ENCODE measurements around the gene EED. TPM values are rescaled to one million over a fixed set of nuclear protein-coding genes. Genes with fewer than 3 reads are reported as not detected.
"Not testable (repeated sequence)": the region's sequence is repeated elsewhere in the genome, so short reads cannot be mapped to it uniquely, and the experiment has no call there.

The EED gene
- total RNA-seq, 2 experiments from 2014 or later = 44.8 to 48.3 TPM

GRCh38 chr11:86294026-86294425, 49.5 kb downstream of the EED start:
- ChIA-PET POLR2A (interaction anchor here (1.5 kb wide), 1 partner anchor 9 kb away, joined by 4 read pairs; the partner anchor contains the start of gene HIKESHI), CTCF (interaction anchor here (0.7 to 4.7 kb wide), 12 partner anchors 9 to 439 kb away, joined by 3 to 26 read pairs (median 3); partner anchors contain the start of gene CCDC83)
- H3K4me3 Mint-ChIP-seq = no peak overlapping the region
- no peaks in the 10 kb centered on the region for H3K9me3 Mint-ChIP-seq (ENCODE audit: insufficient read depth)
- no peak overlapping the region for H3K27ac Mint-ChIP-seq
- H3K4me1 Mint-ChIP-seq (ENCODE audit: low read depth) = peaks cover 34% of the 10 kb centered on the region
- peaks cover 4% of the 10 kb centered on the region for H3K27me3 Mint-ChIP-seq (ENCODE audit: low read depth)
- no peak for ATAC-seq
- DNase-seq = no peak
- peaks cover 4% of the 10 kb centered on the region for H3K36me3 Mint-ChIP-seq (ENCODE audit: low read depth)

DNA sequence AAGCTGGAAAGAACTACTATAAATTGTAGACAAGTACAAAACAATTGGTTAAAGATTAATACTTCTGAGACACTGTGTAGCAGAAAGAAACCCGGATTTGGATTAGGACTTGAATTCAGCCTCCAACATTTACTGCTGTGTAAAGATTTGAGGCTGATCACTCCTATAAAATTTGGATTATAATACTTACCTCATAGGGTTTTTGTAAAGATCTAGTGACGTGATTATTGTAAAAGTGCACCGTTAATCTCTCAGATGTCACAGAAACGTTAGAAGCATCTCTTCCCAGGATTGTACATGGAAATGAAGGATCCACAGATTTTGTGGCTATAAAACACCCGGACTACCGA, 57.2 kb downstream of the EED start:
- CTCF ChIA-PET = interaction anchor here (1.3 to 2.7 kb wide), 6 partner anchors 9 to 447 kb away, joined by 3 to 13 read pairs (median 4); partner anchors contain the start of gene CCDC83
- peaks cover 26% of the 10 kb centered on the region for H3K4me1 Mint-ChIP-seq (ENCODE audit: low read depth)
- peaks cover 14% of the 10 kb centered on the region for H3K36me3 Mint-ChIP-seq (ENCODE audit: low read depth)
- H3K4me3 Mint-ChIP-seq = peak overlapping the region; percentile 99
- peak overlapping the region; percentile 93 for H3K27ac Mint-ChIP-seq
- ATAC-seq (no peak), DNase-seq (no peak)
- H3K9me3 Mint-ChIP-seq (ENCODE audit: insufficient read depth) = no peaks in the 10 kb centered on the region
- POLR2A ChIA-PET = interaction anchor here (1.0 kb wide), 1 partner anchor 144 kb away, joined by 5 read pairs; no protein-coding TSS in a partner anchor
- no peaks in the 10 kb centered on the region for H3K27me3 Mint-ChIP-seq (ENCODE audit: low read depth)

- Mint-ChIP-seq H3K9me3 (ENCODE audit: insufficient read depth) (no peaks in the 10 kb centered on the region), H3K27me3 (ENCODE audit: low read depth) (no peaks in the 10 kb centered on the region), H3K36me3 (ENCODE audit: low read depth) (peaks cover 15% of the 10 kb centered on the region), H3K27ac (peak within 1 kb of the TSS; percentile 93), H3K4me1 (ENCODE audit: low read depth) (peaks cover 26% of the 10 kb centered on the region), H3K4me3 (peak within 1 kb of the TSS; percentile 99)
- CTCF ChIA-PET = interaction anchor here (1.0 to 2.7 kb wide), 8 partner anchors 8 to 447 kb away, joined by 3 to 13 read pairs (median 4); partner anchors contain the start of gene CCDC83
- peak; percentile 91 for DNase-seq
- ATAC-seq = peak; percentile 99
- POLR2A ChIA-PET = interaction anchor here (0.6 to 1.4 kb wide), 5 partner anchors 8 to 234 kb away, joined by 3 to 5 read pairs (median 4); partner anchors contain the start of gene PICALM
Measured at GRCh38 chr11:86302092-86302793, 57.7 kb downstream of the EED start, which contains the start of gene HIKESHI. HIKESHI (plus strand) TSS chr11:86302240; CDS start chr11:86302449, 209 bp downstream.

- ATAC-seq (no peak), DNase-seq (no peak)
- POLR2A ChIA-PET = interaction anchor here (1.4 kb wide), 1 partner anchor 9 kb away, joined by 4 read pairs; no protein-coding TSS in a partner anchor
- Mint-ChIP-seq H3K4me1 (ENCODE audit: low read depth) (peaks cover 26% of the 10 kb centered on the region), H3K4me3 (peak overlapping the region; percentile 99), H3K27me3 (ENCODE audit: low read depth) (no peaks in the 10 kb centered on the region), H3K9me3 (ENCODE audit: insufficient read depth) (no peaks in the 10 kb centered on the region), H3K27ac (no peak overlapping the region), H3K36me3 (ENCODE audit: low read depth) (peaks cover 15% of the 10 kb centered on the region)
- CTCF ChIA-PET = interaction anchor here (1.0 to 1.6 kb wide), 4 partner anchors 9 to 448 kb away, joined by 3 to 4 read pairs (median 3); partner anchors contain the start of gene CCDC83
Measured at GRCh38 chr11:86303257-86303656, 58.7 kb downstream of the EED start.

GRCh38 chr11:86308710-86309109, 64.2 kb downstream of the EED start:
- ATAC-seq; H3K9me3 Mint-ChIP-seq (ENCODE audit: insufficient read depth); POLR2A ChIA-PET; H3K27ac Mint-ChIP-seq; H3K27me3 Mint-ChIP-seq (ENCODE audit: low read depth); CTCF ChIA-PET; H3K4me3 Mint-ChIP-seq; DNase-seq: not testable (repeated sequence)
- peaks cover 55% of the 10 kb centered on the region for H3K36me3 Mint-ChIP-seq (ENCODE audit: low read depth)
- H3K4me1 Mint-ChIP-seq (ENCODE audit: low read depth) = peaks cover 13% of the 10 kb centered on the region

GRCh38 chr11:86313793-86314192, 69.2 kb downstream of the EED start:
- ChIA-PET POLR2A (no interaction called here), CTCF (no interaction called here)
- Mint-ChIP-seq H3K4me1 (ENCODE audit: low read depth) (peaks cover 8% of the 10 kb centered on the region), H3K36me3 (ENCODE audit: low read depth) (peaks cover 58% of the 10 kb centered on the region), H3K4me3 (no peak overlapping the region), H3K9me3 (ENCODE audit: insufficient read depth) (no peaks in the 10 kb centered on the region), H3K27ac (no peak overlapping the region), H3K27me3 (ENCODE audit: low read depth) (no peaks in the 10 kb centered on the region)
- ATAC-seq = no peak
- DNase-seq = no peak

DNA sequence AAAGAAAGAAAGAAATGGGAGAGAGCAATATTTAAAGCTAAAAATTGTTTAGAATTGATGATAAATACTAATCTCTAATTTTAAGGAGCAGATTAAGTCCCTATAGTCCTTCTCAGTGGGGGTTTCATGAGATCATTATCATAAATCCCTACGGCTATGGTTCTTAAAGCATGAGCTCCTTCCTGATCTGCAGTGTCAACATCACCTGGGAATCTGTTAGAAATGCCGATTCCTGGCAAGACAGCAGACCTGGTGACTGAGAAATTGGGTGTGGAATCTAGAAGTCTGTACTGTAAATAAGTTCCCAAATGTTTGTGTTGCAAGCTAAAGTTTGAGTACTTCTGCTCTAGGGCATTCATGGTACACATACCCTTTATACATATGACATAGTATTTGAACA, 70.1 kb downstream of the EED start:
- H3K4me3 Mint-ChIP-seq = no peak overlapping the region
- no peak for ATAC-seq

More for the DNA sequence above, 70.1 kb downstream of the EED start:
- peaks cover 6% of the 10 kb centered on the region for H3K4me1 Mint-ChIP-seq (ENCODE audit: low read depth)
- no peaks in the 10 kb centered on the region for H3K9me3 Mint-ChIP-seq (ENCODE audit: insufficient read depth)
- H3K36me3 Mint-ChIP-seq (ENCODE audit: low read depth) = peaks cover 55% of the 10 kb centered on the region
- POLR2A ChIA-PET = interaction anchor here (0.6 kb wide), 1 partner anchor 104 kb away, joined by 4 read pairs; no protein-coding TSS in a partner anchor
- H3K27me3 Mint-ChIP-seq (ENCODE audit: low read depth) = no peaks in the 10 kb centered on the region
- CTCF ChIA-PET = interaction anchor here (0.7 to 1.0 kb wide), 2 partner anchors 11 to 467 kb away, joined by 3 read pairs; no protein-coding TSS in a partner anchor
- no peak overlapping the region for H3K27ac Mint-ChIP-seq
- DNase-seq = no peak

Other genes starting within 250 kb of the EED start
- 100 to 1,000 TPM; 110 to 115 TPM for gene PICALM, start 175.7 kb upstream of the EED start, total RNA-seq
- 10 to 100 TPM; 45.3 to 49.9 TPM for gene HIKESHI, start 57.5 kb downstream of the EED start, total RNA-seq
- under 1 TPM; 0.42 to 0.66 TPM for gene CCDC81, start 130.1 kb downstream of the EED start, total RNA-seq

Measured in activated CD8-positive, alpha-beta T cell treated with anti-CD3 and anti-CD28 coated beads, Interleukin-2, amount 10 ng/mL, durations not matched to agents 7 days and 5 days (primary cell).